Measurements from ENCODE around the gene FLOT2. TPM values are rescaled to one million over a fixed set of nuclear protein-coding genes. Genes with fewer than 3 reads are reported as not detected.
A peak's percentile ranks its signal among the peaks of the same experiment; 100 is the strongest.

Gene FLOT2
- total RNA-seq, 2 experiments from 2014 or later: 79.7 to 85.1 TPM

DNA sequence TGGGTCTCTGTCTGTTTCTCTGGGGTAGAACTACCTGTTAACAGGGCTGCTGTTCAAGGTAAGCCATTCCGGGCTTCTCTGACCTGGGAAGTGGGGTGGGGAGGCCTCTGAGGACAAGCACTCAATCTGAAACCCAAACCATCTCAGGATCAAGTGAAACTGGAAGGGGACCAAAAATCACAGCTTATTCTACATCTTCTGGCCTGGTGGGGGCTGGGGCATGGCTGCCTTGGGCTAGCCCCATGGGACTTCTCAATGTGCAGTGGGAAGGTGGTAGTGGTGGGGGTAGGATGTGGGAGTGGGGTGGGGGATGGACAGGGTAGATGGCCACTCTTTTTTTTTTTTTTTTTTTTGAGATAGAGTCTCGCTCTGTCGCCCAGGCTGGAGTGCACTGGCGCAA lies 5.5 kb downstream of the FLOT2 start:
- no peak for DNase-seq
- ChIA-PET POLR2A (interaction anchor here (0.6 to 2.3 kb wide), 7 partner anchors 10 to 172 kb away, joined by 3 to 14 read pairs (median 6); partner anchors contain the start of genes DHRS13, PHF12 and RPL23A), CTCF (interaction anchor here (1.2 to 3.7 kb wide), 3 partner anchors 11 to 165 kb away, joined by 3 to 25 read pairs (median 8); partner anchors contain the start of gene DHRS13)
- no peaks in the 10 kb centered on the region for H3K9me3 ChIP-seq (ENCODE audit: control insufficient read depth in 1 of 2, insufficient read depth in 1 of 2, low read length in 2 of 2)
- H3K27ac ChIP-seq (ENCODE audit: low read depth in 1 of 2, low read length in 2 of 2): peak overlapping the region in 1 of 2 donors; percentile 18
- no peaks in the 10 kb centered on the region for H3K9me3 Mint-ChIP-seq
- peak overlapping the region; percentile 23 for H3K4me3 Mint-ChIP-seq
- peaks cover 78% of the 10 kb centered on the region for H3K4me1 ChIP-seq (ENCODE audit: insufficient read depth, low read length)
- H3K4me1 Mint-ChIP-seq (ENCODE audit: low read depth): peaks cover 50% of the 10 kb centered on the region
- H3K4me3 ChIP-seq (ENCODE audit: low read length): no peak overlapping the region
- H3K27ac Mint-ChIP-seq: peak overlapping the region; percentile 95
- intact Hi-C loops (cut with DNase I, micrococcal nuclease): no loop called here
- peaks cover 55% of the 10 kb centered on the region for H3K36me3 Mint-ChIP-seq (ENCODE audit: low read depth)
- TF ChIP-seq, protein P1, sequence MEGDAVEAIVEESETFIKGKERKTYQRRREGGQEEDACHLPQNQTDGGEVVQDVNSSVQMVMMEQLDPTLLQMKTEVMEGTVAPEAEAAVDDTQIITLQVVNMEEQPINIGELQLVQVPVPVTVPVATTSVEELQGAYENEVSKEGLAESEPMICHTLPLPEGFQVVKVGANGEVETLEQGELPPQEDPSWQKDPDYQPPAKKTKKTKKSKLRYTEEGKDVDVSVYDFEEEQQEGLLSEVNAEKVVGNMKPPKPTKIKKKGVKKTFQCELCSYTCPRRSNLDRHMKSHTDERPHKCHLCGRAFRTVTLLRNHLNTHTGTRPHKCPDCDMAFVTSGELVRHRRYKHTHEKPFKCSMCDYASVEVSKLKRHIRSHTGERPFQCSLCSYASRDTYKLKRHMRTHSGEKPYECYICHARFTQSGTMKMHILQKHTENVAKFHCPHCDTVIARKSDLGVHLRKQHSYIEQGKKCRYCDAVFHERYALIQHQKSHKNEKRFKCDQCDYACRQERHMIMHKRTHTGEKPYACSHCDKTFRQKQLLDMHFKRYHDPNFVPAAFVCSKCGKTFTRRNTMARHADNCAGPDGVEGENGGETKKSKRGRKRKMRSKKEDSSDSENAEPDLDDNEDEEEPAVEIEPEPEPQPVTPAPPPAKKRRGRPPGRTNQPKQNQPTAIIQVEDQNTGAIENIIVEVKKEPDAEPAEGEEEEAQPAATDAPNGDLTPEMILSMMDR (IDR thresholded peaks at IDR 0.05): no peak
- H3K27me3 Mint-ChIP-seq: no peaks in the 10 kb centered on the region
- no peak for ATAC-seq (ENCODE audit: poor library complexity)
- peaks cover 30% of the 10 kb centered on the region for H3K36me3 ChIP-seq (ENCODE audit: insufficient read depth, low read length)
- H3K27me3 ChIP-seq (ENCODE audit: control insufficient read depth in 1 of 2, insufficient read depth in 2 of 2, low read length in 2 of 2): no peaks in the 10 kb centered on the region

DNA sequence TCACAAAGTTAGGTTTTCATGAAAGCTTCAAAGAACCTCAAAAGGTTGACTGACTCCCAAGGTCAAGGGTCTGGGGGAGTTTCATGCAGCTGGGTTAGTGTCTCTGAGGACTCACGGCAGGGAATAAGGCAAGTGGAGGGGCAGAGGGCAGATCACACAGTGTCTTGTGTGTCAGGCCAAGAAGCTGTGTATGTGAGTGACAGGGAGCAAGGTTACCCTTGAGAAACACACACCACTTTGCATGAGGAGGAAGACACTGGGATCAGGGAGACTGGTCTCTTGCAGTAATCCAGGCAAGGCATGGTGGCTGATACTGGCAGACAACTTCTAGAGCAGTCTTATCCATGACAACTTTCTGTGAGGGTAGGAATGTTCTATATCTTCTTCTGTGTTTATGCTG lies 6.3 kb downstream of the FLOT2 start:
- H3K36me3 Mint-ChIP-seq (ENCODE audit: low read depth): peaks cover 55% of the 10 kb centered on the region
- H3K4me1 ChIP-seq (ENCODE audit: insufficient read depth, low read length): peaks cover 76% of the 10 kb centered on the region
- ChIA-PET CTCF (no interaction called here), POLR2A (interaction anchor here (0.9 to 2.2 kb wide), 3 partner anchors 11 to 58 kb away, joined by 3 to 7 read pairs (median 5); no protein-coding TSS in a partner anchor)
- no peak for DNase-seq
- ATAC-seq (ENCODE audit: poor library complexity): no peak
- H3K36me3 ChIP-seq (ENCODE audit: insufficient read depth, low read length): peaks cover 38% of the 10 kb centered on the region
- no peaks in the 10 kb centered on the region for H3K27me3 ChIP-seq (ENCODE audit: control insufficient read depth in 1 of 2, insufficient read depth in 2 of 2, low read length in 2 of 2)
- H3K27ac ChIP-seq (ENCODE audit: low read depth in 1 of 2, low read length in 2 of 2): no peak overlapping the region
- no peak overlapping the region for H3K4me3 ChIP-seq (ENCODE audit: low read length)
- TF ChIP-seq, protein P1 (IDR thresholded peaks at IDR 0.05): no peak
- peaks cover 42% of the 10 kb centered on the region for H3K4me1 Mint-ChIP-seq (ENCODE audit: low read depth)
- peak overlapping the region; percentile 95 for H3K27ac Mint-ChIP-seq
- H3K27me3 Mint-ChIP-seq: no peaks in the 10 kb centered on the region
- no peaks in the 10 kb centered on the region for H3K9me3 ChIP-seq (ENCODE audit: control insufficient read depth in 1 of 2, insufficient read depth in 1 of 2, low read length in 2 of 2)
- H3K9me3 Mint-ChIP-seq: no peaks in the 10 kb centered on the region
- intact Hi-C loops (cut with DNase I, micrococcal nuclease): no loop called here
- peak overlapping the region; percentile 38 for H3K4me3 Mint-ChIP-seq

DNA sequence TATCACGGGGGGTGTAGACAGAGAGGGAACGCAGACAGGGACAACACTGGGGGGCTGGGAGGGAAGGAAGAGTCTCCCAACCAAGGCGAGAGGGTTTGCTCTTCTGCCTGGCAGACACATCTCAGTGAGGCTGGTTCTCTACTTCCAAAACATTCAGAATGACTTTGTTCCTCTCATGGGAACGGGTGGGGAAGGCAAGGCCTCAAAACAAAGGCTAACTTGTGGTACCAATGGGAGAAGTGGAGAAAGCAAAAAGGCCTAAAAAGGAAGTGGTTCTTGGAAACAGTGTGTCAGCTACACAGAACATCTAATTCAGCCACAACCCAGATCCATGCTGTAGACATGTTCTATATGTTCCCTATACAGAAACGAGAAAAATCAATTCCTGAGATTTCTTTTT lies 7.5 kb downstream of the FLOT2 start:
- Mint-ChIP-seq H3K4me3 (no peak overlapping the region), H3K27me3 (no peaks in the 10 kb centered on the region), H3K36me3 (ENCODE audit: low read depth) (peaks cover 64% of the 10 kb centered on the region), H3K27ac (peak overlapping the region; percentile 44), H3K9me3 (no peaks in the 10 kb centered on the region), H3K4me1 (ENCODE audit: low read depth) (peaks cover 31% of the 10 kb centered on the region)
- ChIA-PET POLR2A (no interaction called here), CTCF (no interaction called here)
- ATAC-seq (ENCODE audit: poor library complexity) (no peak), DNase-seq (no peak)
- H3K36me3 ChIP-seq (ENCODE audit: insufficient read depth, low read length): peaks cover 50% of the 10 kb centered on the region
- H3K9me3 ChIP-seq (ENCODE audit: control insufficient read depth in 1 of 2, insufficient read depth in 1 of 2, low read length in 2 of 2): no peaks in the 10 kb centered on the region
- H3K27me3 ChIP-seq (ENCODE audit: control insufficient read depth in 1 of 2, insufficient read depth in 2 of 2, low read length in 2 of 2): no peaks in the 10 kb centered on the region
- TF ChIP-seq, protein P1 (IDR thresholded peaks at IDR 0.05): no peak
- intact Hi-C loops (cut with DNase I, micrococcal nuclease): no loop called here
- peaks cover 70% of the 10 kb centered on the region for H3K4me1 ChIP-seq (ENCODE audit: insufficient read depth, low read length)
- no peak overlapping the region for H3K4me3 ChIP-seq (ENCODE audit: low read length)
- no peak overlapping the region for H3K27ac ChIP-seq (ENCODE audit: low read depth in 1 of 2, low read length in 2 of 2)

Data from CD4-positive, alpha-beta T cell (primary cell).